ENCODE measurements around the gene RRP1B. TPM values are rescaled to one million over a fixed set of nuclear protein-coding genes. Genes with fewer than 3 reads are reported as not detected.
"Not testable (repeated sequence)": the region's sequence is repeated elsewhere in the genome, so short reads cannot be mapped to it uniquely, and the experiment has no call there.

RRP1B gene
- total RNA-seq, 3 donors from 2014 or later: 106 to 132 (median 115) TPM

- H3K36me3 Mint-ChIP-seq (ENCODE audit: insufficient read depth): peaks cover 49% of the 10 kb centered on the region
- ATAC-seq: no peak
- no peak overlapping the region for H3K4me3 Mint-ChIP-seq
- DNase-seq: no peak
- H3K27me3 Mint-ChIP-seq (ENCODE audit: low read depth): no peaks in the 10 kb centered on the region
- peaks cover 4% of the 10 kb centered on the region for H3K4me1 Mint-ChIP-seq (ENCODE audit: low read depth)
- no peaks in the 10 kb centered on the region for H3K9me3 Mint-ChIP-seq
Observed at GRCh38 chr21:43675871-43676270, 16.5 kb downstream of the RRP1B start.

- ATAC-seq (no peak), DNase-seq (no peak)
- H3K4me3 Mint-ChIP-seq: no peak overlapping the region
- H3K9me3 Mint-ChIP-seq: no peaks in the 10 kb centered on the region
- H3K27me3 Mint-ChIP-seq (ENCODE audit: low read depth): no peaks in the 10 kb centered on the region
- H3K36me3 Mint-ChIP-seq (ENCODE audit: insufficient read depth): peaks cover 49% of the 10 kb centered on the region
- H3K4me1 Mint-ChIP-seq (ENCODE audit: low read depth): peaks cover 4% of the 10 kb centered on the region
Observed at GRCh38 chr21:43676391-43676790, 17.0 kb downstream of the RRP1B start.

- Mint-ChIP-seq H3K27me3 (ENCODE audit: low read depth) (no peaks in the 10 kb centered on the region), H3K36me3 (ENCODE audit: insufficient read depth) (peaks cover 44% of the 10 kb centered on the region), H3K9me3 (no peaks in the 10 kb centered on the region), H3K4me3 (no peak overlapping the region), H3K4me1 (ENCODE audit: low read depth) (peaks cover 6% of the 10 kb centered on the region)
- DNase-seq (no peak), ATAC-seq (no peak)
Observed at GRCh38 chr21:43679951-43680350, 20.6 kb downstream of the RRP1B start.

GRCh38 chr21:43680421-43680820, 21.1 kb downstream of the RRP1B start:
- H3K4me1 Mint-ChIP-seq (ENCODE audit: low read depth); H3K9me3 Mint-ChIP-seq; DNase-seq; H3K4me3 Mint-ChIP-seq; ATAC-seq; H3K27me3 Mint-ChIP-seq (ENCODE audit: low read depth): not testable (repeated sequence)
- H3K36me3 Mint-ChIP-seq (ENCODE audit: insufficient read depth): peaks cover 45% of the 10 kb centered on the region

- Mint-ChIP-seq H3K4me3 (no peak overlapping the region), H3K27me3 (ENCODE audit: low read depth) (no peaks in the 10 kb centered on the region), H3K9me3 (no peaks in the 10 kb centered on the region), H3K36me3 (ENCODE audit: insufficient read depth) (peaks cover 44% of the 10 kb centered on the region), H3K4me1 (ENCODE audit: low read depth) (peaks cover 6% of the 10 kb centered on the region)
- DNase-seq: no peak
- ATAC-seq: no peak
Observed at GRCh38 chr21:43681650-43682049, 22.3 kb downstream of the RRP1B start.

GRCh38 chr21:43684424-43684823, 25.1 kb downstream of the RRP1B start:
- Mint-ChIP-seq H3K9me3 (no peaks in the 10 kb centered on the region), H3K36me3 (ENCODE audit: insufficient read depth) (peaks cover 34% of the 10 kb centered on the region), H3K4me1 (ENCODE audit: low read depth) (peaks cover 2% of the 10 kb centered on the region), H3K27me3 (ENCODE audit: low read depth) (no peaks in the 10 kb centered on the region), H3K4me3 (no peak overlapping the region)
- DNase-seq: no peak
- no peak for ATAC-seq

- Mint-ChIP-seq H3K27me3 (ENCODE audit: low read depth) (no peaks in the 10 kb centered on the region), H3K4me1 (ENCODE audit: low read depth) (peaks cover 2% of the 10 kb centered on the region), H3K4me3 (no peak overlapping the region), H3K9me3 (no peaks in the 10 kb centered on the region), H3K36me3 (ENCODE audit: insufficient read depth) (peaks cover 34% of the 10 kb centered on the region)
- no peak for ATAC-seq
- no peak for DNase-seq
Observed at GRCh38 chr21:43686811-43687565, 27.6 kb downstream of the RRP1B start.

- Mint-ChIP-seq H3K4me1 (ENCODE audit: low read depth) (peaks cover 2% of the 10 kb centered on the region), H3K36me3 (ENCODE audit: insufficient read depth) (peaks cover 32% of the 10 kb centered on the region), H3K9me3 (no peaks in the 10 kb centered on the region), H3K27me3 (ENCODE audit: low read depth) (no peaks in the 10 kb centered on the region), H3K4me3 (no peak overlapping the region)
- no peak for ATAC-seq
- DNase-seq: no peak
Observed at GRCh38 chr21:43687566-43688399, 28.4 kb downstream of the RRP1B start.

- Mint-ChIP-seq H3K27me3 (ENCODE audit: low read depth) (no peaks in the 10 kb centered on the region), H3K36me3 (ENCODE audit: insufficient read depth) (peaks cover 35% of the 10 kb centered on the region)
- ATAC-seq: no peak
Observed at GRCh38 chr21:43688906-43689305, 29.5 kb downstream of the RRP1B start.

GRCh38 chr21:43689556-43690337, 30.4 kb downstream of the RRP1B start:
- DNase-seq (no peak), ATAC-seq (no peak)
- peaks cover 34% of the 10 kb centered on the region for H3K36me3 Mint-ChIP-seq (ENCODE audit: insufficient read depth)
- no peak overlapping the region for H3K4me3 Mint-ChIP-seq
- no peaks in the 10 kb centered on the region for H3K9me3 Mint-ChIP-seq
- no peaks in the 10 kb centered on the region for H3K27me3 Mint-ChIP-seq (ENCODE audit: low read depth)
- no peaks in the 10 kb centered on the region for H3K4me1 Mint-ChIP-seq (ENCODE audit: low read depth)

More at GRCh38 chr21:43688906-43689305, 29.5 kb downstream of the RRP1B start:
- H3K9me3 Mint-ChIP-seq: no peaks in the 10 kb centered on the region
- peaks cover 2% of the 10 kb centered on the region for H3K4me1 Mint-ChIP-seq (ENCODE audit: low read depth)
- DNase-seq: no peak
- no peak overlapping the region for H3K4me3 Mint-ChIP-seq

- Mint-ChIP-seq H3K4me1 (ENCODE audit: low read depth) (no peaks in the 10 kb centered on the region), H3K27me3 (ENCODE audit: low read depth) (no peaks in the 10 kb centered on the region), H3K9me3 (no peaks in the 10 kb centered on the region), H3K36me3 (ENCODE audit: insufficient read depth) (peaks cover 32% of the 10 kb centered on the region), H3K4me3 (no peak overlapping the region)
- no peak for DNase-seq
- no peak for ATAC-seq
Observed at GRCh38 chr21:43690346-43690745, 31.0 kb downstream of the RRP1B start.

- ATAC-seq (no peak), DNase-seq (no peak)
- Mint-ChIP-seq H3K4me1 (ENCODE audit: low read depth) (no peaks in the 10 kb centered on the region), H3K4me3 (no peak overlapping the region), H3K9me3 (no peaks in the 10 kb centered on the region), H3K36me3 (ENCODE audit: insufficient read depth) (peaks cover 37% of the 10 kb centered on the region), H3K27me3 (ENCODE audit: low read depth) (no peaks in the 10 kb centered on the region)
Observed at GRCh38 chr21:43691086-43691795, 31.9 kb downstream of the RRP1B start.

GRCh38 chr21:43691801-43692200, 32.4 kb downstream of the RRP1B start:
- no peaks in the 10 kb centered on the region for H3K9me3 Mint-ChIP-seq
- H3K4me3 Mint-ChIP-seq: no peak overlapping the region
- H3K27me3 Mint-ChIP-seq (ENCODE audit: low read depth): no peaks in the 10 kb centered on the region
- H3K4me1 Mint-ChIP-seq (ENCODE audit: low read depth): no peaks in the 10 kb centered on the region
- no peak for ATAC-seq
- no peak for DNase-seq
- peaks cover 37% of the 10 kb centered on the region for H3K36me3 Mint-ChIP-seq (ENCODE audit: insufficient read depth)

- ATAC-seq (no peak), DNase-seq (no peak)
- peaks cover 38% of the 10 kb centered on the region for H3K36me3 Mint-ChIP-seq (ENCODE audit: insufficient read depth)
- H3K4me3 Mint-ChIP-seq: no peak overlapping the region
- no peaks in the 10 kb centered on the region for H3K27me3 Mint-ChIP-seq (ENCODE audit: low read depth)
- no peaks in the 10 kb centered on the region for H3K9me3 Mint-ChIP-seq
- no peaks in the 10 kb centered on the region for H3K4me1 Mint-ChIP-seq (ENCODE audit: low read depth)
Observed at GRCh38 chr21:43692949-43693348, 33.6 kb downstream of the RRP1B start.

Data from activated T-cell treated with anti-CD3 and anti-CD28 coated beads, Interleukin-2, amount 50 U/mL, for 4 hours (primary cell).